Upper lobe of left lung (tissue), 4 donors: ENCODE data around the gene ERGIC1.

Experiments
- POLR2A ChIP-seq, 4 donors: fragments of 450-650 bp; IDR thresholded peaks; one replicate each; pipeline ENCODE4 v1.5.1; 2016 to 2017; ENCODE audit warnings: antibody characterized with exemption in 4 of 4, mild to moderate bottlenecking in 2 of 4
- POLR2AphosphoS5 ChIP-seq, 2 donors: sonication (generic); formaldehyde crosslinking; IDR thresholded peaks; one replicate each; pipeline ENCODE4 v1.5.1; 2017; ENCODE audit warnings: antibody characterized with exemption in 2 of 2
- TF ChIP-seq, protein P1 (sequence below), 6 experiments: fragments of 450-650 bp in 4 of 6; fragments of 200-600 bp in 2 of 6; sonication (generic) in 2 of 6; IDR thresholded peaks; one replicate each; pipeline ENCODE4 v1.5.1; 2016 to 2019; ENCODE audit warnings: antibody characterized with exemption in 6 of 6

DNA sequence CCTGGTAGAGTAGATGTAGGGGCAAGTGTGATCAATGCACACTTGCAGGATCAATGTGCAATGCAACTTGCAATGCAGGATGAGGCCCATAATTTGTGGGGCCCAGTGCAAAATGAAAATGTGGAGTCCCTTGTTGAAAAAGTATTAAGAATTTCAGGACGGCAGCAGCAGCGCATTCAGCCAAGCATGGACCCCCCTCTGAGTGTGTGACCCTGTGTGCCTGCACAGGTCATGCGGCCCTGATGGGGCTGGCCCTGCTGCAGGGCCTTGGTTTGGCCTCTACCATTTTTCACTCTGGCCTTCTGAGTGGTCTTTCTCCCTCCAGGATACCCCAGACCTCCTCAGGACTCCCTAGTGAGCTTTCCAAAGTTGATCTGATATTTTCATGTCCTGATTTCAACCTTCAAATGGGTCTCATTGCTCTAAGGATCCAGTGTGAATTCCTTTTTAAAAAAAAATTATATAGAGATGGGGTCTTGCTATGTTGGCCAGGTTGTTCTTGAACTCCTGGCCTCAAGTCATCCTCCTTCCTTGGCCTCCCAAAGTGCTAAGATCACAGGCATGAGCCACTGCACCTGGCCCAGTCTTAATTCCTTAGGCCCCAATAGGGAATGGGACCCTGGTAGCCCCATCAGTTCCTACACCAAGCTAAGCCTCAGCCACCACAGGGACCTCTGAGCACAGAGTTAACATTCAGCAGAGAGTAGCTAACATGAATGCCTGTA, 4.3 kb downstream of the ERGIC1 start:
- TF ChIP-seq, protein P1, sequence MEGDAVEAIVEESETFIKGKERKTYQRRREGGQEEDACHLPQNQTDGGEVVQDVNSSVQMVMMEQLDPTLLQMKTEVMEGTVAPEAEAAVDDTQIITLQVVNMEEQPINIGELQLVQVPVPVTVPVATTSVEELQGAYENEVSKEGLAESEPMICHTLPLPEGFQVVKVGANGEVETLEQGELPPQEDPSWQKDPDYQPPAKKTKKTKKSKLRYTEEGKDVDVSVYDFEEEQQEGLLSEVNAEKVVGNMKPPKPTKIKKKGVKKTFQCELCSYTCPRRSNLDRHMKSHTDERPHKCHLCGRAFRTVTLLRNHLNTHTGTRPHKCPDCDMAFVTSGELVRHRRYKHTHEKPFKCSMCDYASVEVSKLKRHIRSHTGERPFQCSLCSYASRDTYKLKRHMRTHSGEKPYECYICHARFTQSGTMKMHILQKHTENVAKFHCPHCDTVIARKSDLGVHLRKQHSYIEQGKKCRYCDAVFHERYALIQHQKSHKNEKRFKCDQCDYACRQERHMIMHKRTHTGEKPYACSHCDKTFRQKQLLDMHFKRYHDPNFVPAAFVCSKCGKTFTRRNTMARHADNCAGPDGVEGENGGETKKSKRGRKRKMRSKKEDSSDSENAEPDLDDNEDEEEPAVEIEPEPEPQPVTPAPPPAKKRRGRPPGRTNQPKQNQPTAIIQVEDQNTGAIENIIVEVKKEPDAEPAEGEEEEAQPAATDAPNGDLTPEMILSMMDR (IDR thresholded peaks at IDR 0.05) = no peak
- TF ChIP-seq POLR2A (IDR thresholded peaks at IDR 0.05) (no peak), POLR2AphosphoS5 (IDR thresholded peaks at IDR 0.05) (no peak)
